ENCODE results near the gene GPR146. TPM values are rescaled to one million over a fixed set of nuclear protein-coding genes. Genes with fewer than 3 reads are reported as not detected.

GPR146 gene
- total and polyA plus RNA-seq, 2 of the 8 experiments (the other 6 are each of a cell fraction or from before 2014, with no cell fraction given) = 1.8 to 2.7 TPM

DNA sequence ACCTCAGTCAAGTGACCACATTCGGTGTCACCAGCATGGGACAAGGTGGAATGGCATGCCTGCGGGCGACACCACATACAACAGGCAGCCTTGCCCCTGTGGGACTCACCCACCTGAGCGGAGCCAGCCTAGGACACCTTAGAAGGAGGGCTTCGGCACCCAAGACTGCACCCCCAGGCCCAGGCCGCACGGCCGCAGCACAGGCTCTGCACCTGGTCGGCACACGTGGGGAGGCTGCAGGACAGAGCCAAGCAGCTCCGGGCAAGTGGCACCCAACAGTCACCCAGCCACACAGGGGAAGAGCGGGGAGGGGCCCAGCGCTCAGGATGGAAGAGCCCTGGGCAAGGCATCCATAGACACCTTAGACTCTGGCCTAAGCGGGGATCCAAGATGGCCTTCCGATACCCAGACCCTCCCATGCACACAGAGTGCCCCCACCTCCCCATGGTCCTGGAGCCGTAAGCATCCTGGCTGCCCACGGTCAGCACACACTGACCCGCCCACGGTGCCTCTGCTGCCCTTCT, 27.4 kb downstream of the GPR146 start:
- Histone ChIP-seq H3K14ac (ENCODE audit: insufficient read length) (no peak overlapping the region), H3K18ac (ENCODE audit: extremely low read depth, low read length) (no peak overlapping the region), H3K79me1 (ENCODE audit: low read depth, low read length) (peaks cover 6% of the 10 kb centered on the region), H3K23ac (ENCODE audit: insufficient read length) (no peak overlapping the region), H3K9me3 (ENCODE audit: insufficient read depth in 2 of 2, low read depth in 1 of 2, low read length in 1 of 2) (peaks cover 6 to 7% of the 10 kb centered on the region in 2 experiments; a peak in 3 of 4 replicates), H2BK120ac (replicated peaks; ENCODE audit: low read depth, low read length) (no peak overlapping the region), H4K91ac (replicated peaks; ENCODE audit: insufficient read length, low read length) (no peak overlapping the region), H3K4me3 (ENCODE audit: extremely low read depth in 1 of 4, insufficient read depth in 2 of 4, low read depth in 3 of 4, low read length in 4 of 4) (no peak overlapping the region), H4K20me1 (replicated peaks in 1 of 2; ENCODE audit: control insufficient read depth in 1 of 2, insufficient read depth in 2 of 2, low read length in 2 of 2) (peaks cover 0 to 6% of the 10 kb centered on the region in 2 experiments), H2BK15ac (ENCODE audit: low read length) (no peak overlapping the region), H3K9ac (replicated peaks in 1 of 4; ENCODE audit: extremely low read depth in 1 of 4, low read depth in 3 of 4, low read length in 3 of 4) (no peak overlapping the region), H3K36me3 (ENCODE audit: control insufficient read depth in 2 of 4, insufficient read depth in 4 of 4, low read length in 3 of 4) (no peaks in the 10 kb centered on the region), H2AFZ (ENCODE audit: low read length) (no peak overlapping the region), H3K23me2 (ENCODE audit: low read depth, low read length) (peaks cover 5% of the 10 kb centered on the region; the same call in 1 of the 2 replicates), H3K4ac (replicated peaks; ENCODE audit: insufficient read length, low read depth, low read length) (no peak overlapping the region), H3K27me3 (replicated peaks in 1 of 4; ENCODE audit: control insufficient read depth in 3 of 4, extremely low read depth in 1 of 4, insufficient read depth in 3 of 4, low read length in 3 of 4) (no peaks in the 10 kb centered on the region), H2BK20ac (ENCODE audit: low read length) (no peak overlapping the region), H3K4me1 (replicated peaks in 1 of 4; ENCODE audit: control insufficient read depth in 3 of 4, insufficient read depth in 4 of 4, low read length in 3 of 4) (no peaks in the 10 kb centered on the region), H2BK12ac (ENCODE audit: low read depth, low read length) (no peak overlapping the region), H4K8ac (ENCODE audit: extremely low read depth, insufficient read depth, low read length) (peak overlapping the region; percentile 35), H3K56ac (replicated peaks; ENCODE audit: insufficient read length, low read depth, low read length) (no peak overlapping the region), H2BK5ac (ENCODE audit: low read depth, low read length) (peak overlapping the region; percentile 56; the same call in 1 of the 2 replicates), H3K4me2 (ENCODE audit: insufficient read depth in 1 of 2, low read depth in 2 of 2, low read length in 2 of 2) (no peak overlapping the region), H4K5ac (ENCODE audit: insufficient read length, low read depth, low read length) (no peak overlapping the region), H2AK5ac (ENCODE audit: low read depth, low read length) (no peak overlapping the region), H3K27ac (ENCODE audit: low read depth, low read length) (no peak overlapping the region), H3K79me2 (ENCODE audit: control insufficient read depth in 1 of 2, insufficient read depth in 2 of 2, low read length in 2 of 2) (peaks cover 0 to 2% of the 10 kb centered on the region in 2 experiments; a peak in 1 of 4 replicates)
- POLR2A ChIA-PET (ENCODE audit: partially characterized antibody) = no interaction called here
- DNase-seq (ENCODE audit: low read depth in 1 of 2, low spot score in 2 of 2) (no peak), FAIRE-seq (no peak)
- CTCF ChIA-PET (ENCODE audit: partially characterized antibody) = interaction anchor here (0.9 to 2.2 kb wide), 4 partner anchors 11 to 78 kb away, joined by 3 to 7 read pairs (median 3); no protein-coding TSS in a partner anchor
- 96% methylated on average over 18 of the region's 19 CpGs; no CpG with 5 or more reads in 1 of the 2 experiments for WGBS, 2 experiments (ENCODE audit: extremely low coverage in 1 of 2, insufficient coverage in 1 of 2, insufficient read length in 1 of 2, insufficient replicate concordance in 2 of 2, low coverage in 1 of 2, low lambda C conversion rate in 2 of 2, missing lambda C conversion rate in 1 of 2)
- TF ChIP-seq HDAC2 (IDR thresholded peaks at IDR 0.05; ENCODE audit: borderline replicate concordance in 1 of 2, low read depth in 2 of 2, low read length in 2 of 2) (no peak), CHD1 (IDR thresholded peaks at IDR 0.05; ENCODE audit: low read depth, low read length) (no peak), GABPA (IDR thresholded peaks at IDR 0.05; ENCODE audit: borderline replicate concordance, insufficient read depth, low read length) (peak; percentile 32; the same call in 1 of the 2 replicates)

Data from H1 (cell line).